ENCODE results near the gene AGXT2. TPM values are rescaled to one million over a fixed set of nuclear protein-coding genes. Genes with fewer than 3 reads are reported as not detected.

Gene AGXT2
- total and polyA plus RNA-seq, 2 donors (not counting 3 experiments of a cell fraction or from before 2014, with no cell fraction given) = not detected

DNA sequence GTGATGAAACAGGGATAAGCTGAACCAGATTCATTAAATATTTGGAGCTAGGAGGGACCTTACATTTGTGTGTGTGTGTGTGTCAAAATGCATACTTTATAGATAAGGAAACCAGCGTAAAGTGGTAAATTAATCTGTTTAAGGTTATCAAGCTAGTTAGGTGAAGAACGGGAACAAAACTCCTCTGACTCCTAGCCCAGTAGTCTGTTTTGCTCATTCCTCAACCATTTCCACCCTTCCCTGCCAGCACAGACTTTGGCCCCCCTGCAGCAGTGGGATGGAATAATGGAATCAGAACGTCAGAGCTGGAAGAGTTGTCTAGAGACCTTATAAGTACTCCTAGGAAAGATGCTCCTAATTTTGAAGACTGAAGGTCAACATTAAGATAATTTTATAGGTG is 6.5 kb downstream of the AGXT2 start:
- Histone ChIP-seq H3K79me2 (ENCODE audit: control insufficient read depth, insufficient read depth, low read length) (no peaks in the 10 kb centered on the region), H3K9me1 (replicated peaks; ENCODE audit: control insufficient read depth, extremely low read depth, insufficient read depth, low read length) (no peaks in the 10 kb centered on the region), H3K4me1 (ENCODE audit: control insufficient read depth, extremely low read depth, insufficient read depth, low read length) (no peaks in the 10 kb centered on the region), H3K9me3 (replicated peaks; ENCODE audit: control insufficient read depth, insufficient read depth, low read length) (no peaks in the 10 kb centered on the region), H3K9ac (replicated peaks; ENCODE audit: extremely low read depth, insufficient read depth, low read length) (no peak overlapping the region), H3K27ac (ENCODE audit: insufficient read depth, low read depth, low read length) (no peak overlapping the region), H3K4me2 (ENCODE audit: insufficient read depth, low read length) (no peak overlapping the region), H3K27me3 (ENCODE audit: control insufficient read depth in 2 of 2, insufficient read depth in 2 of 2, low read length in 2 of 2) (peaks cover 2 to 3% of the 10 kb centered on the region in 2 experiments), H3K4me3 (replicated peaks in 1 of 3; ENCODE audit: insufficient read depth in 1 of 3, low read depth in 1 of 3, low read length in 3 of 3) (no peak overlapping the region), H3K36me3 (ENCODE audit: control insufficient read depth in 2 of 2, extremely low read depth in 1 of 2, insufficient read depth in 2 of 2, low read length in 2 of 2) (no peaks in the 10 kb centered on the region), H2AFZ (ENCODE audit: low read depth, low read length) (no peak overlapping the region), H4K20me1 (replicated peaks; ENCODE audit: control insufficient read depth, extremely low read depth, insufficient read depth, low read length) (no peaks in the 10 kb centered on the region)
- DNase-seq (ENCODE audit: low read depth, low spot score) = no peak
- ChIA-PET CTCF (no interaction called here), POLR2A (no interaction called here)
- dilution Hi-C loops (cut with MboI; ENCODE audit: extremely low pct_ligation_motif_present, low sequenced_read_pairs) (no loop called here), intact Hi-C loops (cut with micrococcal nuclease) (no loop called here)
- TF ChIP-seq JUN (IDR thresholded peaks at IDR 0.05; ENCODE audit: borderline replicate concordance, insufficient read depth, insufficient read length, low read depth) (no peak), GATA2 (IDR thresholded peaks at IDR 0.05; ENCODE audit: insufficient read depth, insufficient read length, low read depth, low read length) (no peak), POLR2AphosphoS5 (IDR thresholded peaks at IDR 0.05; ENCODE audit: insufficient read depth, low read depth, low read length) (no peak), POLR2A (IDR thresholded peaks at IDR 0.05; ENCODE audit: low read depth, low read length) (no peak), MYC (IDR thresholded peaks at IDR 0.05; ENCODE audit: low read depth, low read length) (no peak), FOS (IDR thresholded peaks at IDR 0.05; ENCODE audit: borderline replicate concordance, insufficient read depth, low read length) (no peak), EZH2 (IDR thresholded peaks at IDR 0.05; ENCODE audit: borderline replicate concordance, low read depth, low read length, severe bottlenecking) (no peak)
- TF ChIP-seq, protein P1, sequence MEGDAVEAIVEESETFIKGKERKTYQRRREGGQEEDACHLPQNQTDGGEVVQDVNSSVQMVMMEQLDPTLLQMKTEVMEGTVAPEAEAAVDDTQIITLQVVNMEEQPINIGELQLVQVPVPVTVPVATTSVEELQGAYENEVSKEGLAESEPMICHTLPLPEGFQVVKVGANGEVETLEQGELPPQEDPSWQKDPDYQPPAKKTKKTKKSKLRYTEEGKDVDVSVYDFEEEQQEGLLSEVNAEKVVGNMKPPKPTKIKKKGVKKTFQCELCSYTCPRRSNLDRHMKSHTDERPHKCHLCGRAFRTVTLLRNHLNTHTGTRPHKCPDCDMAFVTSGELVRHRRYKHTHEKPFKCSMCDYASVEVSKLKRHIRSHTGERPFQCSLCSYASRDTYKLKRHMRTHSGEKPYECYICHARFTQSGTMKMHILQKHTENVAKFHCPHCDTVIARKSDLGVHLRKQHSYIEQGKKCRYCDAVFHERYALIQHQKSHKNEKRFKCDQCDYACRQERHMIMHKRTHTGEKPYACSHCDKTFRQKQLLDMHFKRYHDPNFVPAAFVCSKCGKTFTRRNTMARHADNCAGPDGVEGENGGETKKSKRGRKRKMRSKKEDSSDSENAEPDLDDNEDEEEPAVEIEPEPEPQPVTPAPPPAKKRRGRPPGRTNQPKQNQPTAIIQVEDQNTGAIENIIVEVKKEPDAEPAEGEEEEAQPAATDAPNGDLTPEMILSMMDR (IDR thresholded peaks at IDR 0.05; ENCODE audit: extremely low read depth in 1 of 2, insufficient read depth in 1 of 2, low read depth in 1 of 2, low read length in 2 of 2) = no peak
- TF ChIP-seq, protein P2, sequence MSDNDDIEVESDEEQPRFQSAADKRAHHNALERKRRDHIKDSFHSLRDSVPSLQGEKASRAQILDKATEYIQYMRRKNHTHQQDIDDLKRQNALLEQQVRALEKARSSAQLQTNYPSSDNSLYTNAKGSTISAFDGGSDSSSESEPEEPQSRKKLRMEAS (IDR thresholded peaks at IDR 0.05; ENCODE audit: insufficient read depth, insufficient read length) = no peak
- no TSS peak for BruUV-seq (replicated peaks)
- no peak for FAIRE-seq

Measured in endothelial cell of umbilical vein (primary cell).